Measurements from ENCODE around the gene PMEPA1. TPM values are rescaled to one million over a fixed set of nuclear protein-coding genes. Genes with fewer than 3 reads are reported as not detected.

PMEPA1 gene
- total and polyA plus RNA-seq, 7 donors: 3.6 to 23.3 (median 6.5) TPM

- Histone ChIP-seq H3K9me3 (no peaks in the 10 kb centered on the region), H3K27me3 (no peaks in the 10 kb centered on the region), H3K4me3 (no peak overlapping the region), H3K4me1 (peaks cover 0 to 7% (median 0%) of the 10 kb centered on the region in 4 donors), H3K27ac (peak overlapping the region in 2 of 4 donors; percentile 14 to 42), H3K36me3 (peaks cover 0 to 21% (median 4%) of the 10 kb centered on the region in 4 donors)
- DNase-seq: peak; percentile 62
- no peak for TF ChIP-seq EP300 (IDR thresholded peaks at IDR 0.05)
- no peak for TF ChIP-seq CTCF (IDR thresholded peaks at IDR 0.05)
- no peak for TF ChIP-seq POLR2AphosphoS5 (IDR thresholded peaks at IDR 0.05)
- TF ChIP-seq POLR2A (IDR thresholded peaks at IDR 0.05): no peak
- 88% methylated on average over 31 of the region's 31 CpGs for WGBS, 2 donors
- intact Hi-C loops (cut with DNase I): no loop called here
Observed at GRCh38 chr20:57660922-57661745, 48.7 kb downstream of the PMEPA1 start.

- H3K9me3 ChIP-seq: no peaks in the 10 kb centered on the region
- no peak for TF ChIP-seq CTCF (IDR thresholded peaks at IDR 0.05)
- TF ChIP-seq EP300 (IDR thresholded peaks at IDR 0.05): no peak
- TF ChIP-seq POLR2AphosphoS5 (IDR thresholded peaks at IDR 0.05): no peak
- TF ChIP-seq POLR2A (IDR thresholded peaks at IDR 0.05): no peak
- no peak overlapping the region for H3K27ac ChIP-seq
- 88 to 90% methylated on average over 13 of the region's 13 CpGs for WGBS, 2 donors
- H3K4me3 ChIP-seq: no peak overlapping the region
- DNase-seq: no peak
- H3K36me3 ChIP-seq: peaks cover 0 to 21% (median 4%) of the 10 kb centered on the region in 4 donors
- intact Hi-C loops (cut with DNase I): no loop called here
- peaks cover 0 to 7% (median 0%) of the 10 kb centered on the region in 4 donors for H3K4me1 ChIP-seq
- H3K27me3 ChIP-seq: no peaks in the 10 kb centered on the region
Observed at GRCh38 chr20:57660181-57660921, 49.5 kb downstream of the PMEPA1 start.

GRCh38 chr20:57659517-57660180 lies 50.2 kb downstream of the PMEPA1 start:
- Histone ChIP-seq H3K9me3 (no peaks in the 10 kb centered on the region), H3K4me1 (peaks cover 0 to 7% (median under 1%) of the 10 kb centered on the region in 4 donors), H3K27me3 (no peaks in the 10 kb centered on the region), H3K27ac (peak overlapping the region in 1 of 4 donors; percentile 6), H3K36me3 (peaks cover 0 to 21% (median 4%) of the 10 kb centered on the region in 4 donors), H3K4me3 (no peak overlapping the region)
- WGBS, 2 donors: 90 to 92% methylated on average over 24 of the region's 24 CpGs
- TF ChIP-seq POLR2AphosphoS5 (IDR thresholded peaks at IDR 0.05): no peak
- intact Hi-C loops (cut with DNase I): no loop called here
- peak; percentile 45 for DNase-seq

GRCh38 chr20:57658833-57659516 lies 50.8 kb downstream of the PMEPA1 start:
- intact Hi-C loops (cut with DNase I): no loop called here
- 84 to 89% methylated on average over 25 of the region's 25 CpGs for WGBS, 2 donors
- TF ChIP-seq POLR2A (IDR thresholded peaks at IDR 0.05) (no peak), EP300 (IDR thresholded peaks at IDR 0.05) (no peak), POLR2AphosphoS5 (IDR thresholded peaks at IDR 0.05) (no peak), CTCF (IDR thresholded peaks at IDR 0.05) (no peak)
- peaks cover 0 to 21% (median 4%) of the 10 kb centered on the region in 4 donors for H3K36me3 ChIP-seq
- H3K4me1 ChIP-seq: peaks cover 0 to 7% (median 2%) of the 10 kb centered on the region in 4 donors
- H3K27me3 ChIP-seq: no peaks in the 10 kb centered on the region
- no peak overlapping the region for H3K4me3 ChIP-seq
- no peaks in the 10 kb centered on the region for H3K9me3 ChIP-seq
- peak overlapping the region in 1 of 4 donors; percentile 6 for H3K27ac ChIP-seq
- peak; percentile 60 for DNase-seq
